Nucleus accumbens (tissue), 56 donors: Measurements from ENCODE around the gene TMEM121.

ENCODE experiments used
- DNase-seq, 56 donors: peaks; one replicate each; lab custom pipeline; 2025; lab: John Stamatoyannopoulos, UW

The TMEM121 gene

DNA sequence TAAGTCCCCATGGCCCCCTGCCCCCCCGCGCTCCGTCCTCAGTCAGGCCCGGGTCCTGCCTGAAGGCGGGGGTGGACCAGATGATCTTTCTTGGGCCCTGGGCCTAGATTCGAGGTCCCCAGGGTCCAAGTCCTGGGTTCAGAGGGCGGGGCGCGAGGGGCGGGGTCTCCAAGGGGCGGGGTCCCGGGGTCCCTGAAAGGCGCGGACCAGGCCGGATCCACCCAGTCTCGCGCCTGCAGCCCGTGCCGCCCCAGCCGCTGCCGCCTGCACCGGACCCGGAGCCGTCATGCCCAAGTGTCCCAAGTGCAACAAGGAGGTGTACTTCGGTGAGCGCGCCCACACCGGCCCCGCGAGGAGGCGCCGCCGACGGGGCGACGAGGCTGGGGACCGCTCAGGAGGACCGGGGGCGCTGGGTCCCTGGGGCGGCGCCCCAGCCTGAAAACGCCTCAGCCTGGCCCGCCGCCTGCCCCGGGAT is 39.4 kb upstream of the TMEM121 start:
- DNase-seq, result no peak

DNA sequence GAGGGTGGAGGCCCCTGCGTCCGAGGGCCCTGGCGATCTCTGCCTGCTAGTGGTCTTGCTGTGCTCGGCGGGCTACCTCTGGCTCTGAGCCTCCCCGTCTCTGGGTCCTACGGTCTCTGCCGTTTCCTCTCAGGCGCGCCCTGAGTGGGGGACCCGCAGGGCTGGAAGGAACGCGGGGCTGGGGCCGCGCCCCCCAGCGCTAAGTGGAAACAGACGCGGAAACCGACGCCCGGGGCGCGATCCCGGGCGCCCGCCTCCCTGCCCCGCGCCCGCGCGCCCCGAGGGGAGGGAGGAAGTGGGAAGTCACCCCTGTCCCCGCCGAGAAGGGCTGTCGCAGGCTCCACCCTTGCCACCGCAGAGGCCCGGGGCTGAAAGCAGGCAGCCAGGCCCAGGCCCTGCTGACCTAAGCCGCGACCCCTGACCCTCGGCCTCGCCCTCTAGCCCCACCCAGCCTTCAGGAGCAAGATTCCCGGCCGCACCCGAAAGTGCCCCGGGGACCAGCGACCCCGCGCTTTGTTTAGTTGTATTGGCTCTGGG is 38.9 kb upstream of the TMEM121 start:
- no peak for DNase-seq

DNA sequence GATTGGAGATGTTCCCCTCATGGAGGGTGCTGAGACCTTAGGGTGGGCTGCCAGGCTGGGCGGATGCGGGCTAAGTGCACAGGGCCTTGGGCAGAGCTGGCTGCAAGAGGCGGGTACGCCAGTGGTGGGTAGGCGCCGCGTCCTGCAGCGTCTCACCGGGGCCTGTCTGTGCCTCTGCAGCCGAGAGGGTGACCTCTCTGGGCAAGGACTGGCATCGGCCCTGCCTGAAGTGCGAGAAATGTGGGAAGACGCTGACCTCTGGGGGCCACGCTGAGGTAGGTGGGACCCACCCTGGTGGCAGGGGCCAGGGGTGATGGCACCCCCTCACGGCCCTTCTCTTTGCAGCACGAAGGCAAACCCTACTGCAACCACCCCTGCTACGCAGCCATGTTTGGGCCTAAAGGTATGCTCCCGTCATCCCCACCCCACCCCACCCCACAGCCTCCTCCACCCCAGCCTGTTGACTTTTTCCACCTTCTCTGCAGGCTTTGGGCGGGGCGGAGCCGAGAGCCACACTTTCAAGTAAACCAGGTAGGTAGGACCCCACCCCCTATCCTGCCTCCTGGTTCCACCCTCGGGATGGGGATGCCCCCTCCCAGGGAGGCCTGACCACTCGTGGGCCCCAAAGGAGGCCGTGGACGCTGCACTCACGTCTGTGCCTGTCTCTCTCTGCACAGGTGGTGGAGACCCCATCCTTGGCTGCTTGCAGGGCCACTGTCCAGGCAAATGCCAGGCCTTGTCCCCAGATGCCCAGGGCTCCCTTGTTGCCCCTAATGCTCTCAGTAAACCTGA is 38.2 kb upstream of the TMEM121 start:
- no peak for DNase-seq

DNA sequence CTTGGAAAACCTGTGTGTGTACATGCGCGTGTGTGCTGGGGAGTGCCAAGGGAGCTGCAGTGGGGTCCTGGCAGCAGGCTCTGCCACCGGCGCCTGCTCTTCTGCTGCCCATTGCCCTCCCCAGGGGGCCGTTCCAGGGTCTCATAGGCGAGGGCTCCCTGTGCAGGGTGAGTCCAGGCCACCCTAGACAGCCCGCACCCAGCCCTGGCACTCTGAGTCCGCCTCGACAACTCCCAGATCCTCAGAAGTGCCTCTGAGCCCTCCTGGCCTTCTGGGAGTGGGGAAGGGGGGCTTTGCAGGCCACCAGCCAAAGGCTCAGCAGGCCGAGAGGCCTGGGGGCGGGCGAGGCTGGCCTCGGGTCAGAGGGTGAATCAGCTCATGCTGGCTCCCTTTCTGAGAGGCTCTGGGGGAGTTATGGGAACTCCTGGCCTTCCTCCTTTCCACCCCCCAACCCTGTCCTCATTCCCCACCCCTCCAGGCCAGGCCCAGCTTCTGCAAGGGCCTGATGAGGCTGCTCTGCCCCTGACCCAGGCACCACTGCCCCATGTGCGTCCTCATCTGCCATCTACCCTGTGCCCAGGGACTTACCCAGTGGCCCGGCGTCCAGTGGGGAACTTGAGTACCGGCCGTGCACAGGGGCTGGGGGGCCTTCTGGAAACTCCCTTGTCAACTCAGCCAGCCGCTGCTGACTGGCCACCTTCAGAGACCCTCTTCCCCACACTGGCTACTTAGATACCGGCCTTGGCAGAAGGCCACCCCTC is 37.4 kb upstream of the TMEM121 start:
- DNase-seq, result no peak

DNA sequence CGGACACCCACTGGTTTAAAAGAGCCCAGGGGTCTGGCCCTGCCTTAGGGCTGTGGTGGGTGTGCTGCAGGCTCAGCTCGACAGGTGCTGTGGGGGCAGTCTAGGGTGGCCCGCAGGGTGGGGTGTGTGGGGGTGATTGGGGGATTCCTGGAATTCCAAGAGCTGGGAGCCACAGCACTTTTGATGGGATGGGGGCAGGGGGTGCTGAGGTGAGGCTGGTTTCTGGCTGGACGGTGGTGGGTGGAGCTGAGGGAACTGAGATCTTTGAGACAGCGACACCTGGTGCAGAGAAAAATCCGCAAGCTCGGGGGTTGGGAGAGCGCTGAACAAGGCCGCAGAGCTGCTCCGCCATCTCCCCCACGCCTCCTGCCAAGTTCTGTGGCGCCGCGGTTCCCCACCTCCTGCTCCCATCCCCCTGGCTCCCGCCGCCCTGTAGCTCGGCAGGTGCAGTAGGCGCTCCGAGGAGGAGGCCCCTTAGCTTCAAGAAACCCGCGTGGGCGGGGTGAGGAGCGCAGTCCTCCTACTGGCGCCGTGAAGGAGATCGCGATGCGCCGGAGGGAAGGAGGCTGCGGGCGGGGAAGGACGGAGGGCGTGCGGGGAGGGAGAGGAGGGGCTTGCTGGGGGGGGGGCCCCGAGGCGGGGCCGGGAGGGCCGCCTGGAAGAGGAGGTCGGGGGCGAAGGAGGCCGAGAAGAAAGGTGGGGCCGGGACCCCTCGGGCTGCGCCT is 36.7 kb upstream of the TMEM121 start:
- peak in 53 of 56 donors; percentile 28 to 97 (median 74) for DNase-seq

DNA sequence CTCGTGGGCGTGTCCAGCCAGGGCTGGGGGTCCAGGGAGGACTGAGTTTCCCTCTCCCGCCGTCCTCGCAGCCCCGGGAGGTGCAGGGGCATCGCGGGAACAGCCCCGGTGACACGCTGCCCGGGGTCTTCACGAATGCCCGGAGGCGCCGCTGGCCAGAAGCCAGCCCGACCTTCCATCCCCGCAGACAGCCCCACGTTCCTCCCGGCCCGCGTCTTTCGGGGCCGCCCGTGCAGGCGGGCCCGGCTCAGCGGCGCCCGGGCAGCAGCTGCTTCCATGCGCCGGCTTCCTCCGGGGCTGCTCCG is 36.2 kb upstream of the TMEM121 start:
- peak in 4 of 56 donors; percentile 72 to 75 (median 74) for DNase-seq

DNA sequence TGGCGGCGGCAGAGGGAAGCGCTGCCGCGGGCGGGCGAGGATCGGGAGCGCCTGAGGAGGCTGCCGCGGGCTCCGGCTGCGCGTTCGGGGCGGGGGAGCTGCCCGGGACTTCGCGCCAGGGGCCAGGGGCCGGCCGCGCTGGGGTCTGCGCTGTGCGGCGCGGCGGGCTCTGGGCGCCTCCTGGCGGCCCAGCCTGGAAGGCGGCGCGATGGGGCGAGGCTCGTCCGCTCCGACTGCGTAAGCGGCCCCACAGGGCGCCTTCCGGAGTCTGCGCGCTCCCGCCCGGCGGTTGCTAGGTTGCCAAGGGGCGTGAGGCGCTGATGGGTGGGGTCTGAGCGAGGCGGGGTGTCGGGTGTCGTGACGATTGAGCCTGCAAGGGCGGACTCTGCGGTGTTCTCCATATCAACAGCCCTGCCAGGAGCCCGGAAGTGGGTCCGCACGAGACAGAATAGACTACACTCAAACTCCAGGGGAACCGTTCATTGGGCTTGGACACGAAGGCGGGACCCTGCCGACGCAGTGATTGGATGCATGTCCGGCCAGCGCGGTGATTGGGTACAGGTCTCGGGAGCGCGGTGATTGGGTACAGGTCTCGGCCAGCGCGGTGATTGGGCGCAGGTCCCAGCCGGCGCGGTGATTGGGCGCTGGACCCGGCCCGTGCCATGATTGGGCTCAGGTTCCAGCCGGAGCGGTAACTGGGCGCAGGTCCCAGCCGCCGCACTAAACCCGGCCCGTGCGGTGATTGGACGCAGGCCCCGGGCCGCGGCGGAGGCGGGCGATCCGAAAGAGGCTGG is 35.6 kb upstream of the TMEM121 start, which contains the start of gene TEDC1:
Gene TEDC1, plus strand, starts transcription at position 675 of the 794 bp plus-strand sequence. CDS start 130 bp downstream, outside the sequence.
- DNase-seq, result peak; percentile 96 to 100 (median 100)

DNA sequence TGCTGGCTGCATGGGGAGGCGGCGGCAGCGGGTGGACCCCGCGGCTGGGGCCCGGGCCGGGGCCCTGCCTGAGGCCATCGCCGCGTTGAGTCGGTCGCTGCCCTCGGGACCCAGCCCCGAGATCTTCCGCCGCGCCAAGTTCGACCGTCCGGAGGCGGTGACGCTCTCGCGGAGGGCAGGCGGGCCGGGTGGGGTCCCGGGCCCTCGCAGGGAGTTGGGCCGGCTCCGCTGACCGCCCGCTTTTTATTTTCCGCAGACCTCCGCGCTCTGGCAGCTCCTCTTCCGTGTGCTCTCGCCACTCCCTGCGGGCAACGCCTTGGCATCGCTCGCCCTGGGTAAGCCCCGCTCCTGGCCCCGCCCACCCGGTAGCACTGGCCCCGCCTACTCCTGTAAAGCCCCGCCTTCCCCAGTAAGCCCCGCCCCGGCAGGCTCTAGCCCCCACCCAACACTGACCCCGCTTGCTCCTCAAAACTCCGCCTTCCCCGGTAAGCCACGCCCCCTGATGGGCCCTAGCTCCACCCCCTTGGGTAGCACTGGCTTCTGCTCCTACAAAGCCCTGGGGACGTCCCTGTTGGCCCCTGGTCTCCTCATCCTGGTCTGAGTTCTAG is 34.9 kb upstream of the TMEM121 start:
- DNase-seq, result peak in 25 of 56 donors; percentile 18 to 70 (median 54)

DNA sequence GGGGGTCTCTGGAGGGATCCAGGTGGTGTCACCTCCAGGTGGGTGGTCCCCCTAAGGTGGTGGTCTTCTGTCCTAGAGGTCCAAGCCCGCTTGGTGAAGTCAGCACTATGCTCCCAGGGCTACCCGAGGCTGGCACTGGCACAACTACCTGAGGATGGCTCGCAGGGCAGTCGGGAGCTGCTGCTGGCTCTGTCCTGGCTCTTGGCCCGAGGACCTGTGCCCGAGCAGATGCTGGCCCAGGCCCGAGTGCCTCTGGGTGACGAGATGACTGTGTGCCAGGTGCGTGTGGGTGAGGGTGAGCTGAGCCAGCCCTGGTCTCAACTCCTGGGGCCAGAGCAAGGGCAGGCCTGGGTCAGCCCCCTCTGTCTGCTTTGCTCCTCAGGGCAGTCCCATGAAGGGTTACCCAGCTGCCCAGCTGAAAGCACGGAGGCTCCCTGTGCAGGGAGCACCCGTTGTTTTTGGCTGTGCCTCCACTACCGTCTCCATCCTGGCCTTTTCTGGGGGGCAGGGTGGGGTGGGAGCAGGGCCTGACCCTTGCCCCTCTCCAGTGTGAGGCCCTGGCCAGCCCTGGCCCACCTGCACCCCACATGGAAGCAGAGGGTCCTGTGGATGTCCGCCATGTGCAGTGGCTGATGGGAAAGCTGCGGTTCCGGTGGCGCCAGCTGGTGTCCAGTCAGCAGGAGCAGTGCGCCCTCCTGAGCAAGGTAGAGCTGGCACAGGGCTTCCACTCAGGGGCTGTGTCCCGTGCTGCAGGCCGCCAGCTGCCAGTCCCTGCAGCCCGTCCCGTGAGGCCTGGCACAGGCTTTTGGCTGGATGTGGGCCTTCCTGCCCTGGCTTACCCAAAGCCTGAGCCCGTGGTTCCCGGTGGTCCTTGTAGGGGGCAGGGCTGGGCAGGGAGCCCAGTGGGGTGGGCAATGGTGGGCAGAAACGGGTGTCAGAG is 34.1 kb upstream of the TMEM121 start:
- DNase-seq, result no peak

DNA sequence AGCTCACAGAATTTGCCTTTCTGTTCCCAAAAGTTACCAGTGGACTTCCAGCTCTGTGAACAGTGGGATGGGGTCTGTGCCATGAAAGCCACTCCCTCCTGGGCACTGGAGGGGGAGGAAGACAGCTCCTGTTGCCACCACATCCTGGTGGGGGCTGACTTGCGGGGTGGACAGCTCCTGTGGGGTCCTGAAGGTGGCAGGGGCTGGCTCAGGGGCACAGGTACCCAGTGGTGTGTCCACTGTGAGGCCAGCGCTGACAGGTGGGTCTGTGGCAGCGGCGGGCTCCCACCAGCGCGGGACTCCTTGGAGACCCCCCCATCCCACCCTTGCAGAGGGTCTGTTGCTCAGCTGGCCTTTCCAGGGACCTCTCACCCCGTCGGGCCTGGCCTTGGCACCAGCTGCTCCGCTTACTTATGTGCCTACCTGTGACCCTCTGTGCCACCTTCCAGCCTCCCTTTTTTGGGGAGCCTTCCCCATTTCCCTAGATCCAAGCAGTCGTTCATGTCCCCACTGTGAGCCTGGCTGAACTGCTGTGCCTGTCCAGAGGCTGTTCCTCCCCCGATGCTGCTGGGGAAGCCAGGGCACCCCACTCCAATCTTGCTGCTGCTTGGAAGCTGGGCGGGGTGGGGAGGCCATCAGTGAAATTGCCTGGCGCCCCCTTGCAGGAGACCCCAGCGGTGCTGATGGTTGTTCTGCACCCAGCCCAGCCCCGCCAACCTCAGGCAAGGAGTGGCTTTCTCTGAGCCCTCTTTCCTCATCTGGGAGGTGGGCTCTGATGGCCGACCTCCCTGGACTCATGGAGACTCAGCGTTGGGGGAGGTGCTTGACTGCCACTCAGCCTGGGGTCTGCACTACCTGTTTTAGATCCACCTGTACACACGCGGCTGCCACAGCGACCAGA is 33.2 kb upstream of the TMEM121 start:
- DNase-seq, result no peak

DNA sequence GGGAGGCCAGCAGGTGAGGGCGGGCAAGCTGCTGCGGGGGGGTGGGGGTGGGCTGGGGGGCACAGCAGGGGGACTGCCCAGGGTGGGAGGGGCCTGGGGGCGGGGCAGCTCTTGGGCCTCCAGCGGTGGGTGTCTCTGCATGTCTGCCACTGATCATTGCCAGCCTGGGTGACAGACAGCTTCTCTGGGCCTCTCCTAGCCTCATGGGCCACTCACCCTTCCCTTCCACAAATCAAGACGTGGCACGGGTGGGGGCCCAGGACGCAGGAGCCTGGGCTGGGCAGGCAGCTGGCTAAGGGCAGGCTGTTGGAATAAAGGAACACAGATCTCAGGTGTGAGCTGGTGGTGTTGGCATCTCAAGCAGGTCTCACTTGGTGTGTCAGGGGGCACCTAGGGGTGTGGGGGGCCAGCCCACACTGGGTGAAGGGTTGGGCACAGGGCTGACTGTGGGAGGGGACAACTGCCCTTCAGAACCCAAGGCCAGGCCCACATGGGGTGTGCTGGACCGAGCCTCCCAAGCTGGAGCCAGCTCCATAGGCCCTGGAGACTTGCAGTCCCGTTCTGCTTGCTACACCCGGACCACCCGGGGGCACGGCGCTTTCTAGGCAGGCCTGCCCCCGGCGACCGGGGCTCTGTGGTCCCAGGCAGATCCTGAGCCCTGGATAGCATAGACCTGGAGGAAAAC is 32.3 kb upstream of the TMEM121 start:
- DNase-seq, result no peak

DNA sequence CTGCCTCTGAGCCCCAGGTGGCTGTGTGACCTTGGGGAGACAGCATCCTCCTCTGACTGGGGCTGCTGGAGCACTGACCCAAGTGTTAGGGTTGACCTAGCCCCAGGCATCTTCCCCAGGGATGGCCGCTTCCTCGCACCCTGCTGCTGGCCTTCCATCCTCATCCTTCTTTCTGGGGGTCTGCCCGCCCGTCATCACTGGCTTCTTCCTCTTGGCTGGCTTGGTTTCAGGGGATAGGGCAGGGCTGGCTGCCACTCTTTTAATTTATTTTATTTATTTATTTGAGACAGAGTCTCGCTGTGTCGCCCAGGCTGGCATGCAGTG is 31.8 kb upstream of the TMEM121 start:
- DNase-seq, result no peak

DNA sequence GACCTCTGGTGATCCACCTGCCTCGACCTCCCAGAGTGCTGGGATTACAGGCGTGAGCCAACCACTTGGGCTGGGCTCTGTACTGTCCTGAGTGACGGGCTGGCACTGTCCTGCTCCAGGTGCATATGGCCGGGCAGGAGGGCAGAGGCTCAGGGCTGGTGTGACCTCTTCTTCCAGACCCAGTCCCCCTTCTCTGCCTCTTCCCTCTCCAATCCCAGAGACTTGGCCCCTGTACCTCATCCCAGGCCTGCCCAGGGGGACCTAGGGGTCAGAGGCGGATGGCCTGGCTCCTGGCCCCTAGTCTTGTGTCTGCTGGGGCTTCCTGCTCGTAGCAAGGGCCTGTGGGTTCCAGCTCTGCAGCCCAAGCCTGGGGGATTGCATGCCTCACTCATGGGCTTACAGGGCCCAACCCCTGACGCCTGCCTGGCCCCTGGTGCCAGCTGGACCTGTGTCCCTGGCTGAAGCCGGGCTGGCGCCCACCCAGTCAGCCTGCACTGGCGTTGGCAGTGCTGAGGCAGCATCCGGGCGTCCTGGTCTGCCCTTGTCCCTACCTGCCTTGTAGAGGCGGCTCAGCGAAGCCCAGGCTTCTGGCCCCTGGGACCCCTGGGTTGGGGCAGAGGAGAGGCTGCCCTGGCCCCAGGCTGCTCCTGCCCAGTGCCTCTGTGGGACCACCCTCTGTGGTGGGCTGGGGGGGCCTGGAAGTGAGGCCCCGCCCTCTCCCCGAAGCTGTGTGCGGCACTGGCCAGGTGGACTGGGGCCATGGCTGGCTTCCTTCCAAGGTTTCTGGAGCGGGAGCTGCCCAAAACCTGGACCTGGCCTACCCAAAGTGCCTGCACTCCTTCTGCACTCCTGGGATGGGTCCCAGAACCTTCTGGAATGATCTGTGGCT is 31.0 kb upstream of the TMEM121 start:
- no peak for DNase-seq

DNA sequence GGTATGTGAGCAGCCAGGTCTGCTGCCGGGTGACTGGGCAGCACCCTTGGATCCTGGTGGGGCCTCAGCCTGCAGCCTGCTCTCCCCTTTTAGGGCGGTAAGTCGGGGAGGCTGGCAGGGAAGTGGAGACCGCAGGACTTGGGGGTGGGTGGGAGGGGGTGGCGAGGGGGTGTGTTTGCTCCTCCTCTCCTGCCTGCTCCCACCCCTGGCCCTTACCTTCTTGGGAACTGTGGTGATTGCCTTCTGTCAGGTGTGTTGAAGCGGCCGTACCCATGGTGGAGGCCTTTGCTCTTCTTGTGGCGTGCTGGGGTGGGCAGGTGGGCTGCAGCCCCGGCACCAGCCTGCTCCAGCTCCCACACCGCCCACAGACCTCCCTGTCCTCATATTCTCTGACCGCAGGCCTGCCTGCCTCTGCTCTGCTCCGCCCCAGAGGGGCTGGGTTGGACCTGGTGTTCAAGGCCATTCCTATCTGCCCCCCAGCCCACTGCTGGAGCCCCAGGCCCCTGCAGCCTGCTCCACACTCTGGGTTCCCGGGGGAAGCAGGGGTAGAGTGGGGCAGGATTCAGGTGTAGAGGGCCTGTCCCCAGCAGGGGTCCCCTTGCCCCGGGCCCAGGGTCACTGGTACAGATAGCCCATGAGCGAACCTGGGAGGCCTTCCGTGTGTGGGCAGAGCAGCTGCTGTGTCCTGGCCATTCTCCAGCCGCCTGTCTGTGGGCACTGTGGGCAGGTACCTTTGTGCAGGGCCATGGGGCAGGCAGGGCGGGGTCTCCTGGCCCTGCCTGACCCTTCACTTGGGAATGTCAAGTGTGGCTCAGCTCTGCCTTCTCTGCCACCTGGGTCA is 30.2 kb upstream of the TMEM121 start:
- no peak for DNase-seq
